Astrocyte (in vitro differentiated cells and primary cell): ENCODE data around the gene CSRNP3. TPM values are rescaled to one million over a fixed set of nuclear protein-coding genes. Genes with fewer than 3 reads are reported as not detected.

Experiments used
- DNase-seq: peaks from one replicate; pipeline ENCODE4 v3.0.0-alpha.2; 2010; ENCODE audit warnings: low read depth
- FAIRE-seq: peaks from 2 replicates; lab custom pipeline; 2011; peaks lifted over from hg19 to GRCh38; lab: Jason Lieb, UNC
- H2AFZ ChIP-seq: 2 replicates; pipeline ENCODE4 v1.6.0; 2012; ENCODE audit warnings: low read depth, low read length, inconsistent platforms
- H3K27ac ChIP-seq: 2 replicates; pipeline ENCODE4 v1.5.1; 2011; ENCODE audit warnings: low read depth, low read length, inconsistent platforms
- H3K27me3 ChIP-seq: 2 replicates; pipeline ENCODE4 v1.6.0; 2011; ENCODE audit warnings: low read length, inconsistent platforms; ENCODE audit not compliant: insufficient read depth
- H3K36me3 ChIP-seq: 2 replicates; pipeline ENCODE4 v1.5.1; 2011; ENCODE audit warnings: low read length, inconsistent platforms; ENCODE audit not compliant: insufficient read depth
- H3K4me1 ChIP-seq: 2 replicates; pipeline ENCODE4 v1.5.1; 2011; ENCODE audit warnings: low read length, inconsistent platforms; ENCODE audit not compliant: insufficient read depth
- H3K4me2 ChIP-seq: 2 replicates; pipeline ENCODE4 v1.6.0; 2012; ENCODE audit warnings: low read length, inconsistent platforms
- H3K4me3 ChIP-seq: 2 replicates; pipeline ENCODE4 v1.5.1; 2011; ENCODE audit warnings: low read depth, mild to moderate bottlenecking, low read length, inconsistent platforms; ENCODE audit not compliant: insufficient read depth
- H3K79me2 ChIP-seq: 2 replicates; pipeline ENCODE4 v1.6.0; 2012; ENCODE audit warnings: mild to moderate bottlenecking, low read length, inconsistent platforms; ENCODE audit not compliant: insufficient read depth
- H3K9ac ChIP-seq: 2 replicates; pipeline ENCODE4 v1.6.0; 2012; ENCODE audit warnings: mild to moderate bottlenecking, low read length, inconsistent platforms
- H3K9me3 ChIP-seq: 2 replicates; pipeline ENCODE4 v1.5.1; 2012; ENCODE audit warnings: low read depth, mild to moderate bottlenecking, low read length, inconsistent platforms; ENCODE audit not compliant: insufficient read depth
- H4K20me1 ChIP-seq: 2 replicates; pipeline ENCODE4 v1.6.0; 2012; ENCODE audit warnings: low read length, inconsistent platforms; ENCODE audit not compliant: insufficient read depth
- H3K27ac Mint-ChIP-seq: one replicate; pipeline ENCODE4 v1.8.0; 2021; ENCODE audit warnings: mild to moderate bottlenecking, mixed read lengths; ENCODE audit not compliant: unreplicated experiment
- H3K27me3 Mint-ChIP-seq: one replicate; pipeline ENCODE4 v1.8.0; 2021; ENCODE audit warnings: low read depth, mixed read lengths; ENCODE audit not compliant: unreplicated experiment
- H3K36me3 Mint-ChIP-seq: one replicate; pipeline ENCODE4 v1.8.0; 2021; ENCODE audit warnings: low read depth, mixed read lengths; ENCODE audit not compliant: unreplicated experiment
- H3K4me1 Mint-ChIP-seq: one replicate; pipeline ENCODE4 v1.8.0; 2021; ENCODE audit warnings: low read depth, mixed read lengths; ENCODE audit not compliant: unreplicated experiment
- H3K4me3 Mint-ChIP-seq: one replicate; pipeline ENCODE4 v1.8.0; 2021; ENCODE audit warnings: mild to moderate bottlenecking, moderate library complexity, mixed read lengths; ENCODE audit not compliant: unreplicated experiment
- H3K9me3 Mint-ChIP-seq: one replicate; pipeline ENCODE4 v1.8.0; 2021; ENCODE audit warnings: mild to moderate bottlenecking, mixed read lengths; ENCODE audit not compliant: unreplicated experiment
- CTCF ChIP-seq: IDR thresholded peaks from 2 replicates; pipeline ENCODE4 v1.5.1; 2011; ENCODE audit warnings: low read depth, mild to moderate bottlenecking, inconsistent platforms, low read length, moderate library complexity; ENCODE audit not compliant: insufficient read depth
- EZH2 ChIP-seq: IDR thresholded peaks from 2 replicates; pipeline ENCODE4 v1.6.1; 2012; ENCODE audit warnings: mild to moderate bottlenecking, low read length, inconsistent platforms; ENCODE audit not compliant: insufficient read depth
- total RNA-seq: library from RNA; stranded (reverse); gene quantifications from 2 replicates; pipeline ENCODE4 v1.2.1, GENCODE V29; 2021

The CSRNP3 gene
- total RNA-seq, 1 donor from 2014 or later, result 5.9 TPM

- Histone ChIP-seq H3K9ac (no peak overlapping the region), H3K9me3 (no peaks in the 10 kb centered on the region), H4K20me1 (no peaks in the 10 kb centered on the region), H2AFZ (no peak overlapping the region), H3K27me3 (no peaks in the 10 kb centered on the region), H3K4me1 (no peaks in the 10 kb centered on the region), H3K4me2 (no peak overlapping the region), H3K36me3 (no peaks in the 10 kb centered on the region), H3K27ac (no peak overlapping the region), H3K79me2 (no peaks in the 10 kb centered on the region), H3K4me3 (no peak overlapping the region)
- DNase-seq (no peak), FAIRE-seq (no peak)
- Mint-ChIP-seq H3K4me3 (no peak overlapping the region), H3K4me1 (no peaks in the 10 kb centered on the region), H3K27me3 (no peaks in the 10 kb centered on the region), H3K9me3 (no peaks in the 10 kb centered on the region), H3K27ac (no peak overlapping the region), H3K36me3 (no peaks in the 10 kb centered on the region)
- TF ChIP-seq CTCF, result no peak
- no peak for TF ChIP-seq EZH2
Observed at GRCh38 chr2:165456027-165456426, 13.5 kb upstream of the CSRNP3 start.

GRCh38 chr2:165462443-165462842 is 7.1 kb upstream of the CSRNP3 start:
- Mint-ChIP-seq H3K4me3 (no peak overlapping the region), H3K27ac (no peak overlapping the region), H3K9me3 (no peaks in the 10 kb centered on the region), H3K36me3 (no peaks in the 10 kb centered on the region), H3K27me3 (no peaks in the 10 kb centered on the region), H3K4me1 (no peaks in the 10 kb centered on the region)
- no peak for FAIRE-seq
- H3K79me2 ChIP-seq, result no peaks in the 10 kb centered on the region
- no peak overlapping the region for H2AFZ ChIP-seq
- no peak overlapping the region for H3K27ac ChIP-seq
- H3K9ac ChIP-seq, result no peak overlapping the region
- H3K4me1 ChIP-seq, result no peaks in the 10 kb centered on the region
- no peak overlapping the region for H3K4me2 ChIP-seq
- no peak for DNase-seq
- no peaks in the 10 kb centered on the region for H4K20me1 ChIP-seq
- no peak overlapping the region for H3K4me3 ChIP-seq
- no peaks in the 10 kb centered on the region for H3K27me3 ChIP-seq
- no peaks in the 10 kb centered on the region for H3K36me3 ChIP-seq
- H3K9me3 ChIP-seq, result no peaks in the 10 kb centered on the region
- TF ChIP-seq CTCF (no peak), EZH2 (no peak)

- no peaks in the 10 kb centered on the region for H3K9me3 Mint-ChIP-seq
- no peaks in the 10 kb centered on the region for H3K79me2 ChIP-seq
- H3K4me1 ChIP-seq, result no peaks in the 10 kb centered on the region
- no peak overlapping the region for H2AFZ ChIP-seq
- H4K20me1 ChIP-seq, result no peaks in the 10 kb centered on the region
- no peaks in the 10 kb centered on the region for H3K36me3 Mint-ChIP-seq
- no peak overlapping the region for H3K27ac Mint-ChIP-seq
- H3K4me3 Mint-ChIP-seq, result no peak overlapping the region
- H3K4me3 ChIP-seq, result no peak overlapping the region
- H3K4me2 ChIP-seq, result no peak overlapping the region
- H3K27me3 Mint-ChIP-seq, result no peaks in the 10 kb centered on the region
- DNase-seq, result no peak
- no peak overlapping the region for H3K9ac ChIP-seq
- no peaks in the 10 kb centered on the region for H3K36me3 ChIP-seq
- H3K27ac ChIP-seq, result no peak overlapping the region
- H3K4me1 Mint-ChIP-seq, result peaks cover 7% of the 10 kb centered on the region
- no peaks in the 10 kb centered on the region for H3K9me3 ChIP-seq
- FAIRE-seq, result no peak
- TF ChIP-seq EZH2 (no peak), CTCF (no peak)
- H3K27me3 ChIP-seq, result no peaks in the 10 kb centered on the region
Observed at GRCh38 chr2:165466386-165466785, 3.1 kb upstream of the CSRNP3 start.
